ENCODE data around the gene EHD1.
A peak's percentile ranks its signal among the peaks of the same experiment; 100 is the strongest.

EHD1 gene

GRCh38 chr11:64909653-64910343 lies 31.4 kb upstream of the EHD1 start:
- no peak for DNase-seq (ENCODE audit: low spot score)

GRCh38 chr11:64908766-64909165 lies 30.3 kb upstream of the EHD1 start:
- DNase-seq (ENCODE audit: low spot score) = no peak

- no peak for DNase-seq (ENCODE audit: low spot score)
These were observed 27.9 kb upstream of the EHD1 start for GRCh38 chr11:64906314-64906635.

GRCh38 chr11:64905516-64906313 lies 27.3 kb upstream of the EHD1 start:
- no peak for DNase-seq (ENCODE audit: low spot score)

- no peak for DNase-seq (ENCODE audit: low spot score)
These were observed 24.9 kb upstream of the EHD1 start for GRCh38 chr11:64903291-64903833.

GRCh38 chr11:64902102-64902900 lies 23.9 kb upstream of the EHD1 start:
- no peak for DNase-seq (ENCODE audit: low spot score)

- DNase-seq (ENCODE audit: low spot score) = no peak
These were observed 22.4 kb upstream of the EHD1 start for GRCh38 chr11:64900774-64901173.

- no peak for DNase-seq (ENCODE audit: low spot score)
These were observed 21.9 kb upstream of the EHD1 start for GRCh38 chr11:64900263-64900678.

- DNase-seq (ENCODE audit: low spot score) = no peak
These were observed 20.1 kb upstream of the EHD1 start for GRCh38 chr11:64898541-64898940.

GRCh38 chr11:64898076-64898445 lies 19.6 kb upstream of the EHD1 start:
- no peak for DNase-seq (ENCODE audit: low spot score)

- DNase-seq (ENCODE audit: low spot score) = no peak
These were observed 19.1 kb upstream of the EHD1 start for GRCh38 chr11:64897381-64898075.

GRCh38 chr11:64896448-64897022 lies 18.1 kb upstream of the EHD1 start:
- DNase-seq (ENCODE audit: low spot score) = no peak

- DNase-seq (ENCODE audit: low spot score) = no peak
These were observed 16.5 kb upstream of the EHD1 start for GRCh38 chr11:64894812-64895452.

- DNase-seq (ENCODE audit: low spot score) = peak; percentile 89
These were observed 15.8 kb upstream of the EHD1 start for GRCh38 chr11:64894070-64894811.

GRCh38 chr11:64893194-64894069 lies 15.0 kb upstream of the EHD1 start:
- DNase-seq (ENCODE audit: low spot score) = no peak

- no peak for DNase-seq (ENCODE audit: low spot score)
These were observed 14.4 kb upstream of the EHD1 start for GRCh38 chr11:64892838-64893193.

- DNase-seq (ENCODE audit: low spot score) = no peak
These were observed 14.0 kb upstream of the EHD1 start for GRCh38 chr11:64892411-64892831.

- DNase-seq (ENCODE audit: low spot score) = no peak
These were observed 13.5 kb upstream of the EHD1 start for GRCh38 chr11:64891880-64892279.

GRCh38 chr11:64891215-64891848 lies 12.9 kb upstream of the EHD1 start:
- DNase-seq (ENCODE audit: low spot score) = no peak

All from germinal center (tissue), 1 donor.